Right ventricle myocardium inferior (tissue), 1 donor: Measurements from ENCODE around the gene ADIRF. TPM values are rescaled to one million over a fixed set of nuclear protein-coding genes. Genes with fewer than 3 reads are reported as not detected.
A peak's percentile ranks its signal among the peaks of the same experiment; 100 is the strongest.
"Not testable (repeated sequence)": the region's sequence is repeated elsewhere in the genome, so short reads cannot be mapped to it uniquely, and the experiment has no call there.

Experiments
- ATAC-seq: fragments of 200-7000 bp; cut with Tn5 transposase; one replicate; pipeline ENCODE4 v1.9.1; 2020; ENCODE audit warnings: mild to moderate bottlenecking, moderate library complexity
- DNase-seq: peaks from one replicate; pipeline ENCODE4 v3.0.0; 2021; ENCODE audit errors: missing footprints
- intact Hi-C: fragments of 100-400 bp; cut with DNase I; formaldehyde crosslinking; loops from one replicate; pipeline ENCODE4 v1.11.0; 2022
- total RNA-seq: library from RNA; stranded (reverse); fragmentation: NEBNext Ultra II Directional; extraction: Animal tissue kit (Norgen Biotek cat#: 25700); gene quantifications from one replicate; pipeline ENCODE4 v1.2.1, GENCODE V29; 2021
- donor health status: DM: no; HTN: yes; CAD: no; lungs with severe emphysema.

The ADIRF gene
- total RNA-seq, 1 donor from 2014 or later = 54.6 TPM

DNA sequence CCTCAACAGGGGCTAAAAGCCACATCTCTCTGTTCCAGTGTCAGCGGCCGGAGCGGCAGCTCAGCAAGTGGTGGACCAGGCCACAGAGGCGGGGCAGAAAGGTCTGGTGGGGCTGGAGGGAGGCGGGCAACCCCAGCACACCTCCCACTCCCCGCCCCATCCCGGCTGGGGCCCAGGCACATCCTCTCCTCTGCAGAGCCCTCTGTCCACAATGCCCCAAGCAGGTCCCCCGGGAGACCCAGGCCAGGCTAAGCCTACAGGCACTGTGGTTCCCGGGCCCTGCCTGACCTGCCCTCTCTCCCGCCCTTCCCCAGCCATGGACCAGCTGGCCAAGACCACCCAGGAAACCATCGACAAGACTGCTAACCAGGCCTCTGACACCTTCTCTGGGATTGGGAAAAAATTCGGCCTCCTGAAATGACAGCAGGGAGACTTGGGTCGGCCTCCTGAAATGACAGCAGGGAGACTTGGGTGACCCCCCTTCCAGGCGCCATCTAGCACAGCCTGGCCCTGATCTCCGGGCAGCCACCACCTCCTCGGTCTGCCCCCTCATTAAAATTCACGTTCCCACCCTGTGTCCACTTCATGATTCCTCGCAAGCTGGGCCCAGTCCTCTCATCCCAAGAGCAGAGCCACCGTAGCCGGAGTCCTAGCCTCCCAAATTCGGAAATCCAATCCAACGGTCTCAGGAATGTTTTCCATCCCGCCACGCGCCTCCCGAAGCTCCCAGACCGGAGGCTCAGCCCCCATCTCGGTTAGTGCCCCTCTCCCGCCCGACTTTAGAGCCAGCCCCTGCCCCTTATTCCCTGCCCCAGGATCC, 2.1 kb downstream of the ADIRF start:
- peak; percentile 92 for DNase-seq
- peak; percentile 76 for ATAC-seq
- intact Hi-C loops = loop anchor here (2.0 to 5.0 kb wide), 3 partner anchors 16 to 124 kb away; partner anchors contain the start of genes GLUD1 and SHLD2

DNA sequence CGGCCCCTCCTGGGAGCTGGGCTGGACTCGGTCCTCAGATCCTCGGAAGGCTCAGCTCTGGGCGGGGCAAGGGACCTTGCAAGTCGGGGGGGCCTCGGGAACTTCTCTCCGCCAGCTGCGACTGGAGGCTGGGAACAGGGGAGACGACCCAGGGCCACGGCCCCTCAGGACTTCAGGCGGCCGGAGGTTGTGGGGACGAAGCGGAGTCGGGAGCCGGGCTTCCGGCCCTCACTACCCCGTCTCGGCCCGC, 2.6 kb downstream of the ADIRF start:
- DNase-seq (peak; percentile 92), ATAC-seq (peak; percentile 36)
- intact Hi-C loops = loop anchor here (2.0 to 5.0 kb wide), 3 partner anchors 16 to 124 kb away; partner anchors contain the start of genes GLUD1 and SHLD2

DNA sequence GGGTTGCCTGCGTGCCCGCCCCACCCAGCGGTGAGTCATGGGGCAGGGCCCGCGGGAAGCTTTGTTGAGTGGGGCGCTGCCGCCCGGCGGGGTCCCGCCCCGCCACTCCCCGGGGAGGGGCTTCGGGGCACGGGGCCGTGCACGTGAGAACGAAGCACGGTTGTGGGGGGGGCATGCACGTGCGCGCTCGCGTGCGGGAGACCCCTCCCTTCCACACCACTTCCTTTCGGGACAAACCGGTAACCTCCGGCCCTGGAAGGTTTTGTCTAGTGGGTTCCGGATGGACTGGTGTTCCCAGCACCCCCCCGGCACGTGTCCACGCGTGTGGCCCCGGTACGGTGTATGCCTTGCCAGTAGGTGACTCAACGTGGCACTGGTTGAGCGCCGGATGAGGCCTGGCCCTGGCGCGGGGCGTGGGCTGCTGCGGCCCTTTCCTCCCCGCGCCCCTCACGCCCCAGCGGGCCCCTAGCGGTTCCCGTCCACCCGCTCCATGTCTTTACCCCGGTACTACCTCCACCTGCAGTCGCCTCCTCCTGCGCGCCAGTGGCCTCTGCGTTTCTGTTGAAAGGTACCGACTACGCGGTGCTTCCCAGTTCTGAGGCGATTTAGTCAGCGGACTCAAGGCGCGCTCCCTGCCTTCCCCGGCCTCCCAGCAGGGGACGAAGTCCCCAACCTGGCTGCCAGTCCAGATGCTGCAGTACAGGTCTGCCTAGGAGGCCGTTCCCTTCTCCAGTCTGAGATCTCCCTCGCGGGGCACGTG, 3.1 kb downstream of the ADIRF start:
- intact Hi-C loops = loop anchor here (2.0 to 5.0 kb wide), 3 partner anchors 17 to 123 kb away; partner anchors contain the start of genes GLUD1 and SHLD2
- ATAC-seq (peak; percentile 84), DNase-seq (no peak)

DNA sequence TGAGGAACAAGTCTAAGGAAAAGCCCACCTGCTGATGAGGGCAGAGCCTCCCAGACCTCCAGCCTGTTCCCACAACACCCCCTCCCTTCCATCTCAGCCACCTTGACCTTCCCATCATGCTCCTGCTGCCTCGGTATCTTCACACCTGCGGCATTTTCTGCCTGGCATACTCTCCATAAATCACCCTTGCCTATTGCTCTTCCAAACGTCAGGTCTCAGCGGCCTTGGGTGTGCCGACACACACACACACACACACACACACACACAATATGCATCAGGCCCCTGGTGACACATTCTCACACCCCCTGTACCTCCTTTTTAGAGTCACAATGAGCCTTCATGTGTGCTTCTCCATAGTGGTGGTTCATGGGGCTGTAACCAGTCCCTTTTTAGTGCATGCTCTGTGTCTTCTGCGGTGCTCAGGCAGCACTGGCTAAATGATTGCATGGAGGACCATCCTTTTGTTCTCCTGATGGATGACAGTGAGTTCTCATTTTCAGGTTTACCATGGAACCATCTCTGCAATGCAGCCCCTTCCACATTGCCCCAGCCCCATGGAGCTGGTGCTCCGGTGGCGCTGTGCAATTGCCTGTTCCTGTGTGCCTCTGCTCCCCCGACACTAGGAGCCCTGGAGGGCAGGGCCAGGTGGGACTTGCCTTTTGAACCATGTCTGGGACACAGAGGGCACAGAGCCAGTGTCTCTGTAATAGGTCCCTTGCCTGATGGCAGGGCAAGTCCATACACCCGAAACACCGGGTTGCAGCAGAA, 4.5 kb downstream of the ADIRF start:
- intact Hi-C loops = loop anchor here (5.0 kb wide), 1 partner anchor 35 kb away; no protein-coding TSS in a partner anchor
- no peak for ATAC-seq
- DNase-seq = no peak

DNA sequence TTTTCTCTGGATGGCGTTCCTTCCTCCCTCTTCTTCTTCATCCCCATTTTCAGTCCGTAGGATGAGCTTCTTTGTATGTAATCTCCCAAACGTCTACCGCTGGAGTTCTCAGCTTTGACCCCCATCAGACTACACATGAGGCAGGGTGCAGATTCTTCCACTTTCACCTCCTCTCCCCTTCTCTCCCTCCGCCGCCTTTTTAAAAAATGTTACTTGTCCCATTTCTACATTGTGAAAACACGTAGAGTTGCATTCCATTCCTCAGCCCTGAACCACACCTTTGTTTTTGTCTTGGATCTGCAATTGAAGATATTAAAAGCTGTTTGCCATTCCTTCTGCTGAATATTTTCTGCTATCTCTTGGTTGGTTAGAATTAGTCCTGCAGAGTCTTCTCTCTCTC, 6.2 kb downstream of the ADIRF start:
- ATAC-seq (no peak), DNase-seq (no peak)
- intact Hi-C loops = loop anchor here (5.0 kb wide), 1 partner anchor 37 kb away; no protein-coding TSS in a partner anchor

DNA sequence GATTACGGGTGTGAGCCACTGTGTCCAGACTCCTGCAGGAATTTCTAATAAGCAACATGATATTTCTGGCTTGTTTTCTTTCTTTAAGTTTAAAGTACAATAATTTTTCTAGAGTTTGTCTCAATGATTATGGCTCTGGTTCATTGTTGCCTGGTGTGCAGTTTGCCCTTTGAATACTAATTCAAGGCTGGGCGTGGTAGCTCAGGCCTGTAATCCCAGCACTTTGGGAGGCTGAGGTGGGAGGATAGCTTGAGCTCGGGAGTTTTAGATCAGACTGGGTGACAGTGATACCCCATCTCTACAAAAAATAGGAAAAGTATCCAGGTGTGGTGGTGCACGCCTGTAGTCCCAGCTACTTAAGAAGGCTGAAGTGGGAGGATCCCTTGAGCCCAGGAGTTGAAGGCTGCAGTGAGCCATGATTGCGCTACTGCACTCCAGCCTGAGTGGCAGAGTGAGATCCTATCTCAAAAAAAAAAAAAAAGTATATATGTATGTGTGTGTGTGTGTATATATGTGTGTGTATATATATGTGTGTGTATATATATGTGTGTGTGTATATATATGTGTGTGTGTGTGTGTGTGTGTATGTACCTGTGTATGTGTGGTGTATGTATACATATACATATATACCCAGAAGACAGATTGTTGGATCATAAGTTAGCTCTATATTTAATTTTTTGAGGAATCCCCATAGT, 8.2 kb downstream of the ADIRF start:
- ATAC-seq (no peak), DNase-seq (no peak)
- intact Hi-C loops = no loop called here

DNA sequence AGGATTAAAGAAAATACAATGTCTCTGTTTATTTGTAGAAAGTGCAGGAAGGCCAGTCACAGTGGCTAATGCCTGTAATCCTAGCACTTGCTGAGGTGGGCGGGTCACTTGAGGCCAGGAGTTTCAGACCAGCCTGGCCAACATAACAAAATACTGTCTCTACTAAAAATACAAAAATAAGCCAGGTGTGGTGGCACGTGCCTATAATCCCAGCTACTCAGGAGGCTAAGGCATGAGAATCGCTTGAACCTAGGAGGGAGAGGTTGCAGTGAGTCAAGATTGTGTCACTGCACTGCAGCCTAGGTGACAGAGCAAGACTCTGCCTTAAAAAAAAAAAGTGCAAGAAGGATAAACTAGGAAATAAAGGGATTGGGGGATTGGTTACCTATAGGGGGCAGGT, 10.2 kb downstream of the ADIRF start:
- intact Hi-C loops, DNase-seq, ATAC-seq: not testable (repeated sequence)

DNA sequence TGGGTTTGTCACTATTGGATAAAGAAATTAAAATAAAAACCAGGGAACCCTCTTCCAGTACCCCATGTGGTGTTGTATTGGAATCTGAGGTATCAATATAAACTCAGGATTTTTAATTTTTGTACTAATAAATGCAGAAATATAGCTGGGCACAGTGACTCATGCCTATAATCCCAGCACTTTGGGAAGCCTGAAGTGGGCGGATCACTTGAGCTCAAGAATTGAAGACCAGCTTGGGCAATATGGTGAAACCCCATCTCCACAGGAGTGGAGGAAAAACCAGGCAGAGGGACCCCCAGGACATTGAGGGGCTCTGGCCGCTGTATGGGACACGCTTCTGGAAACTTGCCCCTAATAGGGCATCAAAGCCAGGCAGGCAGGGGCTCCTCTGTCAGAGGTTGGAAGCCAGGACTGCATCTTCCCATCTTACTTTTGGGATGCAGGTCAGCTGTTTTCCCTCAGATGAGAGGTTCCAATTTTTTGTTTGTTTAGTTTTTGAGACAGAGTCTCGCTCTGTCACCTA, 11.1 kb downstream of the ADIRF start:
- intact Hi-C loops = no loop called here
- ATAC-seq = peak; percentile 3
- DNase-seq = no peak

DNA sequence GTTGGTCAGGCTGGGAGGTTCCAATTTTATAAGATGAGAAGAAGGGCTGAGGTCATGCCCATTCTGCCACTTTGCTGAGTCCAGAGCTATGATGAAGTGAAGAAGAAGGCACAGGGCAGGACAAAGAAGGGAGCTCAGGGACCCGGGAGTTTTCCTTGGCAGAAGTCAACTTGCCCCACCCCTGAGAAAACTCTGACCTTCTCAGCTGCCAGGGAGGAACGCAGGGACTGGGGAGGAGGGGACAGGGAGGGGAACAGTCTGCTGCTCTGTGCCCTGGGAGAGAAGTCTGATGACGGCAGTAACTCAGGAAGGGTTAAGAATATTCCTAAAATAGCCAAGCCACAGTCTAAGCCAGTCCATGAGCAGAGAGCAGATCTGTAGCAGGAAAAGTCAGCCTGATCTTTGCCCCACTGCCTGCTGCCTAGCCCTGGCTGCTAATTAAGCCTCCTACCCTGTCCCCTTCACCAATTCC, 11.7 kb downstream of the ADIRF start:
- DNase-seq (no peak), ATAC-seq (peak; percentile 91)
- intact Hi-C loops = no loop called here

DNA sequence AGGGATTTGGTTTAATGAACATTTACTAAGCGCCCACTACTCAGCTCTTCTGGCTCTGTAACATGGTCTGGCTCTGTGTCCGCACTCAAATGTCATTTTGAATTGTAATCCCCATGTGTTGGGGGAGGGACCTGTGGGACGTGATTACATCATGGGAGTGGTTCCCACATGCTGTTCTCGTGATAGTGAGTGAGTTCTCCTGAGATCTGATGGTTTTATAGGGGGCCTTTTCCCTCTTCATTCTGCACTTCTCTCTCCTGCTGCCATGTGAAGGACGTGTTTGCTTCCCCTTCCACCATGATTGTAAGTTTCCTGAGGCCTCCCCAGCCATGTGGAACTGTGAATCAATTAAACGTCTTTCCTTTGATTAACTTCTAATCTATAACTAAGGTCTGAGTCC, 12.7 kb downstream of the ADIRF start:
- ATAC-seq, DNase-seq, intact Hi-C loops: not testable (repeated sequence)

DNA sequence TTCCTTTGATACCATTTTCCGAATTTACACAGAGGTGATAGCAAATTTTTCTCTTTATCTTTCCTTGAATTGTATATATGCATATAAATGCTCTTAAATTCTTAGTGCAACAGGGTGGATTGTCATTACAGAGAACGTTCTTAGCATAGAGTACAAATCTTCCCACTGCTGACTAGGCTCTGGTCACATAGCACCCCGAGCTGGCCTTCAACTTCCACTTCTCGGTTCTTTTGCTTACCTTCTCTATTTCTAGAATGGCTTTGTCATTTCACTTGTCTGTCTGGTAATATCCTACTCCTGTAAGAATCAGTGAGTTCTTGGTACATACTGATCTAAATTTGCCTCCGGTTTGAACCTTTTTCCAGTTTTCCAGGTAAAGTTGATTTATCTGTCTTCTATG, 13.4 kb downstream of the ADIRF start:
- intact Hi-C loops = no loop called here
- ATAC-seq = no peak
- no peak for DNase-seq

DNA sequence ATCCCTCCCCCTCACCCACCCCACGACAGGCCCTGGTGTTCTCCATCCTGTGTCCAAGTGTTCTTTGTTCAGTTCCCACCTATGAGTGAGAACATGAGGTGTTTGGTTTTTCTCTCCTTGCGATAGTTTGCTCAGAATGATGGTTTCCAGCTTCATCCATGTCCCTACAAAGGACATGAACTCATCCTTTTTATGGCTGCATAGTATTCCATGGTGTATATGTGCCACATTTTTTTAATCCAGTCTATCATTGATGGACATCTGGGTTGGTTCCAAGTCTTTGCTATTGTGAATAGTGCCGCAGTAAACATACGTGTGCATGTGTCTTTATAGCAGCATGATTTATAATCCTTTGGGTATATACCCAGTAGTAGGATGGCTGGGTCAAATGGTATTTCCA, 16.2 kb downstream of the ADIRF start:
- ATAC-seq, intact Hi-C loops, DNase-seq: not testable (repeated sequence)

DNA sequence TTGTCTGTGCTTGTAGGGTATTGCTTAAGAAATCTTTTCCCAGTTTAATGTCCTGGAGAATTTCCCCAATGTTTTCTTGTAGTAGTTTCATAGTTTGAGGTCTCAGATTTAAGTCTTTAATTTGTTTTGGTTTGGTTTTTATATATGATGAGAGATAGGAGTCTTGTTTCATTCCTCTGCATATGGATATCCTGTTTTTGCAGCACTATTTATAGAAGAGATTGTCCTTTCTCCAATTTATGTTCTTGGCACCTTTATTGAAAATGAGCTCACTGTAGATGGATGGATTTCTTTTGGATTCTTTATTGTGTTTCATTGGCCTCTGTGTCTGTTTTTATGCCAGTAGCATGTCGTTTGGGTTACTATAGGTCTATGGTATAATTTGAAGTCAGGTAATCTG, 20.2 kb downstream of the ADIRF start:
- ATAC-seq (no peak), DNase-seq (no peak)
- intact Hi-C loops = no loop called here

DNA sequence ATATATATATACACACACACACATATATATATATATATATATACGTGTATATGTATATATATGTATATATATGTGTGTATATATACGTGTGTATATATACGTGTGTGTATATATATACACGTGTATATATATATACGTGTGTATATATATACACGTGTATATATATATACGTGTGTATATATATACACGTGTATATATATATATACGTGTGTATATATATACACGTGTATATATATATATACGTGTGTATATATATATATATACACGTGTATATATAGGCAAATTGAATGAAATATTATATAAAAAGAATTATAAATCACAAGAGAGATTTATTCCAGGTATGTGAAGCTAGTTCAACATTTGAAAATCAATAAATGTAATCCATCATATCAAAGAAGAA, 23.1 kb downstream of the ADIRF start:
- intact Hi-C loops, DNase-seq, ATAC-seq: not testable (repeated sequence)

DNA sequence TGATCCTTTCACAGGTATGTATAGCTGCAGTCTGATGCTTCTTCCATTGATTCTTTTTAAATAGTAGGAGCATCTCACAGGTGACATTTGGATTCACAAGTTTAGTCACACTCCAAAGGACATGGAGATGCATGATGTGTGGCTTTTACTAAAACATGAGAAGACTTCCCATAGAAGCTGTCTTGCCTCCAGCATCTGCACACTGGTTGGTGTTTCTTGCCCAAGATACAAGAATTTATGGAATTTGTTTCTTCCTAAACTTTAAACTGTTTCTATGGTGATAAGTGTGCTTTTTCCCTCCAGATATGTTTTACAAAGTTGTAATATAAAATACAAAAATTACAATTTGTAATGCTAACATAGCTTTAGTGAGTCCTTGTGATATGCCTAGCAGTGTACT, 24.2 kb downstream of the ADIRF start:
- ATAC-seq (no peak), DNase-seq (no peak)
- intact Hi-C loops = no loop called here

DNA sequence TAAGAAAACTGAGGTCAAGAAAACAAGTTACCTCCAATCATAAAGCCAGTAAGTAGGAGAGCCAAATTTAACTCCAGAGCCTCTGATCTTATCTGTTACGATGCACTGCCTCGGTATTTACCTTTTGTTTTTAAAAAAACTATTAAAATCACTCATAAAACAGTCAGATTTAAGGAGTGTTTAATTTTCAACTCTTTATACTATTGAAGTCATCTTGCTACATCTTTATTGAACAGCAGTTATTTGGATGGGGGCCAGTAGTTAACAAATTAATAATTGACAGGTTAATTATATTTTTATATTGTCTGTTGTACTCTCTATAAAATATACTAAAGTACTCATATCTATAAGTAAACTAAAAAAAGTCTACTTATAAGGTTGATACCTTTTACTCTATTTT, 24.6 kb downstream of the ADIRF start:
- ATAC-seq = no peak
- DNase-seq = no peak
- intact Hi-C loops = no loop called here

DNA sequence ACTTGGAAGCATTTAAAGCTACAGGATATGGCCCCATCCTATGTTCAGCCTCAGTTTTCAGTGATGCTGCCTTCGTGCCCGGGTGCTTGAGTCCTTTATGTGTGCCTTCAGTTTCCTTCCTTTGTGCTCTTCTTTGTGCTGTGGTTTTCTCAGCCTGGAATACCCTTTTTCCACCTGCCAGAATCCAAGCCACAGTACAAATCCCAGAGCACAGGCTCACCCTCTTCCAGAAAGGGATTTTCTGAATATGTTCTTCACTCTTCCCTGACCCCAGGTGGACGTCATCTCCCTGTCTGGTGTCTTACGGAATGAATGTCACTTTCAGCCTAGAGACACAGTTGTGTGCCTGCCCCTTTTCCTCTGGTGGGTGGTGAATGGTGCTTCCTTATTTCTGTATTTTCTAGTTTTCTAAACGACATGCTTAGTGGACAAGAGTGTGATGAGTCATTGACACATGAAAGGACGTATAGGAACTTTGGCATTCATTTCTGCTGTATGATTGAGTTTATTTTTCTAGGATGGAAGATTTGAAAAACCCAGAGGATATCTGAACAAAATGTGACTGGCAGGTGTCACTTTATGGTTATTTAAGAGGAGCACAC, 31.6 kb downstream of the ADIRF start:
- intact Hi-C loops, DNase-seq, ATAC-seq: not testable (repeated sequence)

DNA sequence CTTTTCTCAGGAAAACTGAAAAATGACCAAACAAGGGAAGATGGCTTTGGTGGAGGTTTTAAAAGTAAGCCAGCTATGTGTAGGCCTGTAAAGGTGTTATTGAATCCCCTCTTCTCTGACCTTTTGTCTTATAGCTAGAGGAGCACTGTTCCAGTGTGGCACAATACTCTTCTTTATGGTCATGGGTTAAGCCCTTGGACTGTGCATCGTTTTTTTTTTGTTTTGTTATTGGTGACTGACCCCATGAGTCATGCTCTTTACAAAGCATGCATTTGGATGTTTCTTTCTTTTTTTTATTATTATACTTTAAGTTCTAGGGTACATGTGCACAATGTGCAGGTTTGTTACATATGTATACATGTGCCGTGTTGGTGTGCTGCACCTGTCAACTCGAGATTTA, 32.2 kb downstream of the ADIRF start:
- intact Hi-C loops = no loop called here
- ATAC-seq = no peak
- no peak for DNase-seq
